ENCODE data around the gene MROH9.

MROH9 gene

GRCh38 chr1:171083222-171083621 lies 147.9 kb downstream of the MROH9 start:
- DNase-seq = no peak

- no peak for DNase-seq
Measured at GRCh38 chr1:171084091-171084490, 148.8 kb downstream of the MROH9 start.

- no peak for DNase-seq
Measured at GRCh38 chr1:171084870-171085269, 149.5 kb downstream of the MROH9 start.

- no peak for DNase-seq
Measured at GRCh38 chr1:171087896-171088295, 152.6 kb downstream of the MROH9 start.

- no peak for DNase-seq
Measured at GRCh38 chr1:171090604-171091003, 155.3 kb downstream of the MROH9 start, which contains the start of gene FMO3. Gene FMO3 (plus strand): TSS chr1:171090905. CDS start chr1:171092659, 1,754 bp downstream.

GRCh38 chr1:171103862-171104261 lies 168.5 kb downstream of the MROH9 start:
- no peak for DNase-seq

GRCh38 chr1:171107262-171107940 lies 172.1 kb downstream of the MROH9 start:
- DNase-seq = no peak

GRCh38 chr1:171107969-171108368 lies 172.6 kb downstream of the MROH9 start:
- DNase-seq = no peak

- no peak for DNase-seq
Measured at GRCh38 chr1:171109966-171110365, 174.6 kb downstream of the MROH9 start.

GRCh38 chr1:171110621-171111326 lies 175.4 kb downstream of the MROH9 start:
- DNase-seq = no peak

GRCh38 chr1:171112119-171112518 lies 176.8 kb downstream of the MROH9 start:
- DNase-seq = no peak

- no peak for DNase-seq
Measured at GRCh38 chr1:171113382-171113781, 178.0 kb downstream of the MROH9 start.
